Astrocyte of the spinal cord (primary cell): ENCODE measurements around the gene PPP1R14C.
"Not testable (repeated sequence)": the region's sequence is repeated elsewhere in the genome, so short reads cannot be mapped to it uniquely, and the experiment has no call there.

ENCODE experiments used
- DNase-seq: peaks from one replicate; pipeline ENCODE4 v3.0.0; 2011; ENCODE audit warnings: low read depth, low spot score
- H3K4me3 ChIP-seq: 2 replicates; pipeline ENCODE4 v1.5.1; 2011; ENCODE audit warnings: low read depth, mild to moderate bottlenecking, low read length, moderate library complexity
- CTCF ChIP-seq: IDR thresholded peaks from 2 replicates; pipeline ENCODE4 v1.5.1; 2012; ENCODE audit warnings: low read depth, mild to moderate bottlenecking, low read length, inconsistent platforms
- in situ Hi-C: cut with HindIII; loops from 2 replicates; pipeline ENCODE4 v1.10.0; 2017; ENCODE audit warnings: low sequenced_read_pairs

PPP1R14C gene

GRCh38 chr6:150179030-150179429 is 36.2 kb downstream of the PPP1R14C start:
- TF ChIP-seq CTCF: no peak
- in situ Hi-C loops: no loop called here
- no peak for DNase-seq
- H3K4me3 ChIP-seq: no peak overlapping the region

GRCh38 chr6:150179907-150180424 is 37.1 kb downstream of the PPP1R14C start:
- DNase-seq, in situ Hi-C loops, H3K4me3 ChIP-seq: not testable (repeated sequence)

- TF ChIP-seq CTCF: no peak
- in situ Hi-C loops: no loop called here
- no peak for DNase-seq
- H3K4me3 ChIP-seq: no peak overlapping the region
Observed at GRCh38 chr6:150180517-150180916, 37.7 kb downstream of the PPP1R14C start.

- no peak overlapping the region for H3K4me3 ChIP-seq
- no peak for DNase-seq
- in situ Hi-C loops: no loop called here
- no peak for TF ChIP-seq CTCF
Observed at GRCh38 chr6:150182460-150183078, 39.7 kb downstream of the PPP1R14C start.

- DNase-seq: no peak
- no peak for TF ChIP-seq CTCF
- H3K4me3 ChIP-seq: no peak overlapping the region
- in situ Hi-C loops: no loop called here
Observed at GRCh38 chr6:150183105-150183504, 40.3 kb downstream of the PPP1R14C start.

- no peak for TF ChIP-seq CTCF
- in situ Hi-C loops: no loop called here
- DNase-seq: no peak
- no peak overlapping the region for H3K4me3 ChIP-seq
Observed at GRCh38 chr6:150183966-150184365, 41.1 kb downstream of the PPP1R14C start.

GRCh38 chr6:150184850-150185731 is 42.2 kb downstream of the PPP1R14C start:
- TF ChIP-seq CTCF: no peak
- in situ Hi-C loops: no loop called here
- DNase-seq: no peak
- H3K4me3 ChIP-seq: no peak overlapping the region
